Hepatocyte (in vitro differentiated cells): ENCODE results near the gene MRM3.

Source experiments
- EZH2 ChIP-seq: fragments of 200-600 bp; sonication (generic); IDR thresholded peaks from 2 replicates; pipeline ENCODE4 v1.6.1; 2016; ENCODE audit warnings: antibody characterized with exemption, mild to moderate bottlenecking, borderline replicate concordance
- EZH2phosphoT487 ChIP-seq: fragments of 200-600 bp; sonication (generic); IDR thresholded peaks from one replicate; pipeline ENCODE4 v1.6.1; 2018; ENCODE audit warnings: antibody characterized with exemption, mild to moderate bottlenecking, low read depth, moderate library complexity; ENCODE audit not compliant: unreplicated experiment, severe bottlenecking
- TF ChIP-seq, protein P1 (sequence below): fragments of 200-600 bp; sonication (generic); IDR thresholded peaks from 2 replicates; pipeline ENCODE4 v1.5.1; 2016; ENCODE audit warnings: antibody characterized with exemption, mild to moderate bottlenecking; ENCODE audit not compliant: poor library complexity

GRCh38 chr17:787641-788221 is 5.6 kb downstream of the MRM3 start:
- TF ChIP-seq, protein P1, sequence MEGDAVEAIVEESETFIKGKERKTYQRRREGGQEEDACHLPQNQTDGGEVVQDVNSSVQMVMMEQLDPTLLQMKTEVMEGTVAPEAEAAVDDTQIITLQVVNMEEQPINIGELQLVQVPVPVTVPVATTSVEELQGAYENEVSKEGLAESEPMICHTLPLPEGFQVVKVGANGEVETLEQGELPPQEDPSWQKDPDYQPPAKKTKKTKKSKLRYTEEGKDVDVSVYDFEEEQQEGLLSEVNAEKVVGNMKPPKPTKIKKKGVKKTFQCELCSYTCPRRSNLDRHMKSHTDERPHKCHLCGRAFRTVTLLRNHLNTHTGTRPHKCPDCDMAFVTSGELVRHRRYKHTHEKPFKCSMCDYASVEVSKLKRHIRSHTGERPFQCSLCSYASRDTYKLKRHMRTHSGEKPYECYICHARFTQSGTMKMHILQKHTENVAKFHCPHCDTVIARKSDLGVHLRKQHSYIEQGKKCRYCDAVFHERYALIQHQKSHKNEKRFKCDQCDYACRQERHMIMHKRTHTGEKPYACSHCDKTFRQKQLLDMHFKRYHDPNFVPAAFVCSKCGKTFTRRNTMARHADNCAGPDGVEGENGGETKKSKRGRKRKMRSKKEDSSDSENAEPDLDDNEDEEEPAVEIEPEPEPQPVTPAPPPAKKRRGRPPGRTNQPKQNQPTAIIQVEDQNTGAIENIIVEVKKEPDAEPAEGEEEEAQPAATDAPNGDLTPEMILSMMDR, result no peak
- no peak for TF ChIP-seq EZH2phosphoT487
- TF ChIP-seq EZH2, result no peak
